HG02973 (cell line): ENCODE measurements around the gene TMEM119.
"Not testable (repeated sequence)": the region's sequence is repeated elsewhere in the genome, so short reads cannot be mapped to it uniquely, and the experiment has no call there.

ENCODE experiments used
- ATAC-seq: cut with Tn5 transposase; IDR thresholded peaks from one replicate; pipeline ENCODE4 v1.9.1; 2021; ENCODE audit warnings: moderate library complexity; ENCODE audit not compliant: unreplicated experiment

Gene TMEM119

DNA sequence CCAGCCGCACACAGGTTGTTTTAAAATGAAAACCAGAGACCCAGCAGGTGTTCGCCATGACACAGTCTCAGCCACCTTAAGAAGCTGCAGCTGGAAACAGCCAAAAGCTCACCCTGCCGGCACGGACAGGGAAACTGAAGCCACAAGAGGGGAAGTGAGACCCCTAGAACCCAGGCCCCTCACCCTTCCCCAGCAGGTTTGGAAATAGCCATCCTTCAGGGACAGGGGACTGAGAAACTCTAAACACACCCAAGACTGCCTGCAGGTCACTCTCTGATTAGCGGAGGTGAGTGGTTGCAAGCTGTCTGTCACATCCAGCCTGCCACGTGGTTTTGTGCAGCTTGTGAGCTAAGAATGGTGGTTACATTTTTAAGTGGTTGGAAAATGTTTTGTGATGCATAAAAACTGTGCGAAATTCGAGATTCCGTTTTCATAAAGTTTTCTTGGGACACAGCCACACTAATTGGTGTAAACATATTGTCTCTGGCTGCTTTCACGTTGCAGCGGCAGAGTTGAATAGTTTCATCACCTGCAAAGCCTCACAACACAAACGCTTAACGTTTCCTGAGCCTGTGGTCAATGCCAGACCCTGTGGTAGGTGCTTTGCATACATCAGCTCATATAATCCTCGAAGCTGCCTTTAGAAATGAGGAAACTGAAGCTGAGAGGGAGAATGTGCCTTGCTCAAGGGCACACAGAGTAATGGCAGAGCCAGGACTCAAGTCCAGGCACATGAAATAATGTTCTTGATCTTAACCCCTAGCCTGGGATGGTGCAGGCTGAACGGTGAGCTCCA, 37.5 kb upstream of the TMEM119 start:
- ATAC-seq, result peak; percentile 44

DNA sequence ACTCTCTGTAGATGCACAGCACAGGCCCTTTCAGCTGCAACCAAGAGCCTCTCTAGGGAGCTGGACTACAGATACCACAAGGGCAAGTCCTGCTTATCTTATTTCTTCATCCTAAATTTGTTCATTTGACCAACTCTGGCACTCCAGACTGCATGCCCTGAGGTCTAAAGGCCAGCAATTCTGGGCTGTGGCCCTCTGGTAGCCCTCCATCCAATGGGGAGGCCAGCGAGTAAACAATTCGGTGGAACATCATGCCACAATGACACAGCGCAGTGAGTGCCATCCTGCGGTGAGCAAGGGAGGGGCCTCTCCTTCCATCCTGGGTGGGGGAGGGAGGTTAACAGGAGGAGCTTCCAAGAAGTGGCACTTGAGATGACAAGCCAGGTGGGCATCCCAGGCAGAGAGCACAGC, 36.5 kb upstream of the TMEM119 start:
- no peak for ATAC-seq

DNA sequence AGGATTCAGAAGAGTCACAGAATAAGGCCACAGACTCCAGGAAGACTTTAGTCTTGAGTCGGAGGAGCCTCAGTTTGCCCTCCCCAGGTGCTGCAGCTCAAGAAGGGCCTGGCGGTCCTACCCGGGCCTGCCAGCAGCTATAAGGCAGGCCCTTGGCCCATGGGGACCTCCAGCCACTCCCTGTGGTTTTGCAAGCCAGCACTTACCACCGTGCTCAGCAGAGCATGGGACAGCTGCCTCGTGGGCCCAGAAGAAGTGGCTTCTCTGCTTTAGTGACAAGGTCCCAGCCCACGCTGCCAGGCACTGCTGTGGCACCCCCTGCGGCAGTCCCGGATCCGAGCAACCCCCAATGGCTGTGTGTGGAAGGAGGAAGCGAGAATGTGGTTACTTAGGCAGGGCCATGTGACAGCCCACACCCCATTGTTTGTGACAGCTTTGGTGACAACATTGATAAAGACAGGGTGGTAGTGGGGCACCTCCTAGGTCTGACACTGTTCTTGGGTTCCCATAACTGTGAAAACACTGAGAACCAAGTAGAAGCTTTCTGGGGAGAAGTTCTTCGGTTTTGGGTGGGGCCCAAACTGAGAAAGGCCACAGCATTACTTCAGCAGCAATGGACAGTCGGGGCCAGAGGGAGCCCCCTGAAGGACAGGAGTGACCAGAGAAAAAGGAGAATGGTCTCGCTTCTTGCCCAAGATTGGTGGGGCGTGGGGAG, 35.8 kb upstream of the TMEM119 start, which contains the start of gene SELPLG:
Gene SELPLG (minus strand): TSS at position 361 of the 715 bp plus-strand sequence. CDS start 9,587 bp downstream, outside the sequence.
- peak; percentile 40 for ATAC-seq

DNA sequence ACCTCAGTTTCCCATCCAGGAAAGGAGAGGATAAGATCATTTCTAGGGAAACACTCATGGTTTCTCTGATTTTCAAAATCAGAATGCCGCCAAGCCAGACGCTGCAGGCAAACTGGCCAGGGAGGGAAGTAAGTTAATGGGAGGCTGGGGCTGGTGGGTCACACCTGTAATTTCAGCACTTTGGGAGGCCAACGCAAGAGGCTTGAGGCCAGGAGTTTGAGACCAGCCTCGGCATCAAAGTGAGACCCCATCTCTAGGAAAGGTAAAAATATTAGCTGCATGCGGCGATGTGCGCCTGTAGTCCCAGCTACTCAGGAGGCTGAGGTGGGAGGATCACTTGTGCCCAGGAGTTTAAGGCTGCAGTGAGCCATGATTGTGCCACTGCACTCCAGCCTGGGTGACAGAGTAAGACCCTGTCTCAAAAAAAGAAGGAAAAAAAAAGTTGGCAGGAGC, 35.2 kb upstream of the TMEM119 start:
- no peak for ATAC-seq

DNA sequence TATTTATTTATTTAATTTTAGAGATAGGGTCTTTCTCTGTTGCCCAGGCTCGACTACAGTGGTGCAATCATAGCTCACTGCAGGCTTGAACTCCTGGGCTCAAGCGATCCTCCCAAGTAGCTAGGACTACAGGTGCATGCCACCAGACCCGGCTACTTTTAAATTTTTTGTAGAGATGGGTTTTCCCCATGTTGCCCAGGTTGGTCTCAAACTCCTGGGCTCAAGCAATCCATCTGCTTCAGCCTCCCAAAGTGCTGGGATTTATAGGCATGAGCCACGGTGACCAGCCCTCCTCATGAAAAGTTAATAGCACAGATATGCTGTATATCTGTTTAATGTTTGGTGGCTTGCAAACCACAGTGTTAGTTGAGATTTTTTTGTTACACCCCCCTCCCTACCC, 33.4 kb upstream of the TMEM119 start:
- ATAC-seq, result not testable (repeated sequence)

DNA sequence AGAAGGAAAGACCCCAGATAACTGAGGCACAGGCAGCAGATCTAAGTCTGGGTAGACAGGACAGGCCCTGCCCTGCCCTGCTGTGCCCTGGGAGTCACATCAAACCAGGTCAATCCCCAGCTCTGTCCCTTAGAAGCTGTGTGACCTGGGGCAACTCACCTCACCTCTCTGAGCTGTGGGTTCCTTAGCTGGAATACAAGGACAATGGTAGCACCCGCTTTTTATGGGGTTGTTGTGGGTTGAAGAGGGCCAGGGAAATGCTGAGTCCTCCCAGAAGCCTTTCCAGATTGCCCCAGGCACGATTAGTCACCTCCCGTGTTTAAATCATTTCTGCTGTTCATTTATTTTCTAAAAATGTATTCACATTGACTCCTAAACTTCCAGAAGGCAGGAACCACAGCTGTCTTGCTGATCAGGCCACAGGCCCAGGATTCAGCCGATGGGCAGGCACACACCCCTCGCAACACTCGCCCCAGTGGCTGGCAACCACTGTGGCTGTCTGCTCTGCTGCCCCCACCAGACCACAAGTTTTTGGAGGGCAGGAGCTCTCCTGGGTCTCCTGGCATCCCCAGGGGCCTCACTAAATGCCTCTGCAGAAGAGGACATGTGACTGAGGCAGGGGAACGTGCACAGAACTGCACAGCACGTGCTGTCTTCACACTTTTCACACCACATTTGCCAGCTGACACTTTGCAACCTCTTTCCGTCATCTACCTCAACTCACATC, 32.8 kb upstream of the TMEM119 start:
- ATAC-seq, result no peak

DNA sequence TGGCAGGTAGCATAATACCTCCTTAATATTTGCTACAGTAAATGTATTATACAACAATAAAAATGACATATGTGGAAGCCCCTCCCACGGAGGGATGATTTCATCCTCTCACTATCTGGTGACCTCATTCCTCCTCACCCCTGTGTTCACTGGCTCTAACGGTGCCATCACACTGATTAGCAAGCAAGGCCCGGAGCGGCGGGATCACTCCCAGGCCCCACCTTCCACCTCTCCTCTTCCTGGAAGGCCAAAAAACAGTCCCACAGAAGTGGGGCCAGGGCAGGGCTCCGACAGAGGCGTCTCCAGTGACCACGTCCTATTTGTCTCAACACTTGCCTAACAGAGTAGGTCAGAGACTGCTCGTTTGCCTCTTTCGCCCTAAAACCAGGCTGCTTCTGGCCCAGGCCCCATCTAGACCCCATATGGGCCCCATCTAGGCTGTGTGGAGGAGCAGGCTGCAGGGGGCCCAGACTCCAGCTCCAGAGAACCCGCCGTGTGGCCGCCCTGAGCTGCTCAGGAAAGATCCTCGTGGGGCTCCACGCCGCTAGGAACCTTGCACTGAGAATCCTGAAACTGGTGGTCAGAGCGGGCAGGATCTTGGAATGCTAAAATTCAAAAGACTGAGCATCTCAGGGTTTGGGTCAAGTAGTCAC, 32.1 kb upstream of the TMEM119 start:
- ATAC-seq, result no peak

DNA sequence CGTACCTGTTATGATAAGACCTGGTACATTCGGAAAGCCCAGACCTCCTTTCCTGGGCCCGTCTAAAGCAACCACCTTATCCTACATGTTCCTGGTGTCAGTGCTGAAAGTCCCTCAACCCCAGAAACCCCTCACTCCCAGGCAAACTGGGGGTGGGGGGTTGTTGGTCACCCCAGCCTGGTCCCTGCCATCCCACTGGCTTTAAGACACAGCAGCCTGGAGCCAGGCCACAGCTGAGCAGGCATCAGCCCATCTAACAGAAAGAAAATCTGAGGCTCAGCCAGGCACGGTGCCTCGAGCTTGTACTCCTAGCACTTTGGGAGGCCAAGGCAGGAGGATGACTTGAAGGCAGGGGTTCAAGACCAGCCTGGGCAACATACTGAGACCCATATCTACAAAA, 31.3 kb upstream of the TMEM119 start:
- no peak for ATAC-seq

DNA sequence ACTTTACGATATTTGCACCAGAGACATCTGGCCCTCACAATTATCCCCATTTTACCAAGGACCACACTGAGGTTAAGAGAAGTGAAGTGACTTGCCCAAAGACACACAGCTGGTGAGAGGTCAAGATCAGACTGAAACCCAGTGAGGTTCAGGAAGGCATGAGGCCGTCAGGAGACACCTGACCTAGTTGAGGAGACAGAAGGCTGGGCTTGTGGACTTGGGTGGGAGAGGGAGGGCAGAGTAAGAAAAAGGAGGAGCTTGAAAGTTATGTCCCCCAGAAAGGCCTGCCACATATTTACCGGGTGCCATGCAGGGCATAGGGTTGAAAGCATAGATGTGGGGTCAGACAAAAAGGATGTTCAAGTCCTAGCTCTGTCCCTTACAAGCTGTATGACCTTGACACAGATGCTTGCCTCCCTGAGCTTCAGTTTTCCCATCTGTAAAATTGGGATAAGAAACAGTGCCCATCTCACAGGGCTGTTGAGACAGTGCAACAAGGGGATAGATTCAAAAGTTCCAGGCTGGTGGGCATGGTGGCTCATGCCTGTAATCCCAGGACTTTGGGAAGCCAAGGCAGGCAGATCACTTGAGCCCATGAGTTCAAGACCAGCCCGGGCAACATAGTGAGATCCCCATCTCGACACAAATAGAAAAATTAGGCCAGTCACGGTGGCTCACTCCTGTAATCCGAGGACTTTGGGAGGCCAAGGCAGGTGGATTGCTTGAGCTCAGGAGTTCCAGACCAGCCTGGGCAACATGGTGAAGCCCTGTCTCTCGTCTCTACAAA, 29.4 kb upstream of the TMEM119 start:
- no peak for ATAC-seq

DNA sequence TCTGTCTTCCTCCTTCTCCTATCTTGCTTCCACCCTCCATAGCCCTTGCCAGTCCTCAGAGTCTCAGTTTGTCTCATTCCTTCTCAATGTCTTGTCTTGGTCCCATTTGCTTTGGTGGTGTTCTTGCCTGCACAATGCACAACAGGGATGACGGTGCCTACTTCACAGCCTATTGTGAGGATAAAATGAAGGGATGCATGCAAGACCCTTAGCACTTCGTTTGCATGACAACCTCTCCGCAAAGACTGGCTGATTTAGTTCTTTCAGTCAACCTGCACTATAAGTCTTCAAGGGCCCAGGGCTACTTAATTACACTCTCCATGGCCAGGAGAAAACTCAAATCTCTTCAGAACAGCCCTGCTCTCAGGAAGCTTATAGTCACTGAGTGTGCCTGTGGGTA, 27.3 kb upstream of the TMEM119 start:
- no peak for ATAC-seq

DNA sequence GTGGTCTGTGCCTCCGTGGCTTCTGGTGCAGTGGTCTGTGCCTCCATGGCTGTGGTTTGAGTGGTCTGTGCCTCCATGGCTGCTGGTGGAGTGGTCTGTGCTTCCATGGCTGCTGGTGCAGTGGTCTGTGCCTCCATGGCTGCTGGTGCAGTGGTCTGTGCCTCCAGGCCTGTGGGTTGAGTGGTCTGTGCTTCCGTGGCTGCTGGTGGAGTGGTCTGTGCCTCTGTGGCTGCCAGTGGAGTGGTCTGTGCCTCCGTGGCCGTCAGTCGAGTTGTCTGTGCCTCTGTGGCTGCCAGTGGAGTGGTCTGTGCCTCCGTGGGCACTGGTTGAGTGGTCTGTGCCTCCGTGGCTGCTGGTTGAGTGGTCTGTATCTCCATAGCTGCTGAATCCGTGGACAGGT, 25.7 kb upstream of the TMEM119 start:
- ATAC-seq, result no peak

DNA sequence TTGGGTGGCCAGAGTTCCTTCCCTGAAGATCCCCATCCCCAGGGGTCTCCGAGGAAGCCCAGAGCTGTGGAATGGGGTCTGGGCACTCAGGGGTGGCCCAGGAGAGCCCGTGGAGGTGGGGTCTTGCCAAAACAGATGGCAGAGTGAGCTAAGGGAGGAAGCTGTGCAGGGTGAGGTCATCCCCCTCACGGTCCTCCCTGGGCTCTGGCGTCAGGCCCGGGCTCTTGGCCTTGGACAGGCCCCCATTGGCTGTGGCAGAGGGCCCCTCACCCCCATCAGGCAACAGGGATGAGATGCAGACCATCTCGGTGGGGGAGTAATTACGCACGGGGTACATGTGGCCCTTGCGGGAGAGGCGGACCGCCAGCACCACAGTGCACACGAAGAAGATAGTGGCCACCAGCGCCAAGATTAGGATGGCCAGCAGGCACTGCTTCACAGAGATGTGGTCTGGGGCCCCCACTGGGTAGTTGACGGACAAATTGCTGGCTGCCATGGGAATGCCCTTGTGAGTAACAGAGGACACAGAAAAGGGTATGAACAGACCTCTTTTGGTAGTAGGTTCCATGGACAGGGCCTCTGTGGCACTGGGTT, 25.1 kb upstream of the TMEM119 start:
- ATAC-seq, result no peak

DNA sequence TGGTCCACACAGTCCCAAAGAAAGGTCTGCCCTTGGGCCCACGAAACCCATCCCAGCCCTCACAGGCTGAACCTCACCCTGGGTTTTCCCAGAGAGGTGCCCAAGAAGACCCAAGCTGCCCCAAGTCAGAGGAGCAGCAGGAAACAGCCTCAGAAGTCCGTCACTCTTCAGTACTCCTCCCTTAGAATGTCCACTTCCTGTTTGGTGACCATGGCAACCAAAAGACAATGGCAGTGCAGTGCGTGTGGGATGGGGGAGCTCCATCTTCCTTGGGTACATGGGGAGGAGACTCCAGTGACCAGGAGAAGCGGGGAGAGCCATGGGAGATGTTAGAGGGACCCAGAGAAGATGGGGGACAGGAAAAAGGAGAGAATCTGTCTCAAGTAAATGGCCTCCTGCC, 24.5 kb upstream of the TMEM119 start:
- ATAC-seq, result no peak

DNA sequence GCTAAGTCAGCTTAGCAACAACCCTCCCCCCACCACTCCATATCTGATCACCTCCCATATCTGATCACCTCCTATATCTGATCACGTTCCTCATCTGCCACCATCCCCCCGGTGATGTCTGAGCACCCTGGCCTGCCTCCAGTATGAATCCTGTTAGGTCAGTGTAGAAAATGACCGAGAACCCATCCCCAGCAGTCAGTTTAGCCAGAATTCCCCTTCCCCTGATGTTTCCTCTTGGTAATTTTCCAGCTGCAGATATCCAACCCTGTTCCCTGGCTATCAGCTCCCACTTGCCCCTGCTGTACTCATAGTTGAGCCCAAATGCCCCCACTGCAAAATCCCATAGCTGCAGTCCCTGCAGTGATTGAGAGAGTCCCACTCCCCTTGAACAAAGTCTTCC, 23.3 kb upstream of the TMEM119 start:
- ATAC-seq, result no peak

DNA sequence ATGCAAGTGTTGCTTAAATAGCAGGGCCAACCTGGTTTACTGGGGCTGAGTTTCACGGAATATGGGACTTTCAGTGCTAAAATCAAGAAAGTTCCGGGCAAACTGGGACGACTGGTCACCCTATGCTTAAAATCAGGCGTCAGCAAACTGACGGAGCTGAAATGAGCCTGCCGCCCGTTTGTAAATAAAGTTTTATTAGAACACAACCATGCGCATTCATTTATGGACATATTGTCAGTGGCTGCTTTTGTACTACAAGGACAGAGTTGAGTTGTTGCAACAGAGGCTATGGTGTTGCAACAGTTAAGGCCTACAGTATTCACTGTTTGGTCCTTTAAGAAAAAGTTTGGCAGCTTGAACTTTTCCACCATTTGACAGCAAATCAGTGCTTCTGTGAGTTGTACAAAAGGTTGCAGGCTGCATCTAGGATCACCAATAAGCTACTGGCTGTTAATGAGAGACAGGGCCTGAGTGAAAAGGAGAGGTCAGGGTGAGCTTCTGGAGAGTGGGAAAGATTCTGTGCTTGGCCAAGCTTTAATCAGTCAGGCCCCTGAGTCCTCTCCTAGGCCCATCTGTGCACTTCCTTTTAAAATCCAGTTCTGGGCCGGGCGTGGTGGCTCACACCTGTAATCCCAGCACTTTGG, 22.5 kb upstream of the TMEM119 start:
- ATAC-seq, result no peak

DNA sequence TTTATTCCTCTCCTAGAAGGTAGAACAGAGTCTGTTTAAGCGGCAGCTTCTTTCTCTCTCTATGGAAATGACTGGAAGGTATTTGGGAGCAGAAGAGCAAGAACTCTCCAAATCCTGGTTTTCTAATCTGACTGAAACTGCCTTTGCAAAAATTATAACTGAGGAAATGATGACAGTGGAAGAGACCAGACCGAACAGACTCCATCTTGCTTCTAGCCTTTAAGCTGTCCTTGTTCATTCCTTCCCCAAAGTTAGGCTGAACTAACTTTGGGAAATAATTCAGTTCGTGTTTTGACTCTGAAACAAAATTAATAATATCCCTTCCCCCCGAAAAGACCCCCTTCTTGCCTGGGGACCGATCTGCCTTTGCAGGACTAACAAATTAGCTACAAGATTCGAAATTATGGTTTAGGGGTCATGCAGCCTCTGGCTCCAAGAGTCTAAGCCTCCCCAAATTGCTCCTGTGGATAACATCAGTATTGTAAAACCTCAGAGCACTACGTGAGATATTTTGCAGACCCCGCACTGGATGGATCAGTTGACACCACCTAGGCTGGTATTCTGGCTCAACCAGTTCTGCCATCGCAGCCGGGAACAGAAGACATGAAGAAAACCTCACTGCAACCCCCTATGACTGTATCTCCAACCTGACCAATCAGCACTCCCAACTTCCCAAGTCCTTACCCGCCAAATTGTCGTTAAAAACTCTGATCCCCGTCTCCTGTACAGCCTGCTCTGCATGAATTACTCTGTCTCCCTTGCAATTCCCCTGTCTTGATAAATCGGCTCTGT, 21.7 kb upstream of the TMEM119 start:
- ATAC-seq, result no peak

DNA sequence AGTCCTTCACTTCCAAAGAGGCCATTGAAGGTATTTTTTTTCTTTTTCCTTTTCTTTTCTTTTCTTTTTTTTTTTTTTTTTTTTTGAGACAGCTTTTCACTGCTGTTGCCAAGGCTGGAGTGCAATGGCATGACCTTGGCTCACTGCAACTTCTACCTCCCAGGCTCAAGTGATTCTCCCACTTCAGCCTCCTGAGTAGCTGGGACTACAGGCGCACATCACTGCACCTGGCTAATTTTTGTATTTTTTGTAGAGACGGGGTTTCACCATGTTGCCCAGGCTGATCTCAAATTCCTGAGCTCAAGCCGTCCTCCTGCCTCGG, 21.0 kb upstream of the TMEM119 start:
- not testable (repeated sequence) for ATAC-seq

DNA sequence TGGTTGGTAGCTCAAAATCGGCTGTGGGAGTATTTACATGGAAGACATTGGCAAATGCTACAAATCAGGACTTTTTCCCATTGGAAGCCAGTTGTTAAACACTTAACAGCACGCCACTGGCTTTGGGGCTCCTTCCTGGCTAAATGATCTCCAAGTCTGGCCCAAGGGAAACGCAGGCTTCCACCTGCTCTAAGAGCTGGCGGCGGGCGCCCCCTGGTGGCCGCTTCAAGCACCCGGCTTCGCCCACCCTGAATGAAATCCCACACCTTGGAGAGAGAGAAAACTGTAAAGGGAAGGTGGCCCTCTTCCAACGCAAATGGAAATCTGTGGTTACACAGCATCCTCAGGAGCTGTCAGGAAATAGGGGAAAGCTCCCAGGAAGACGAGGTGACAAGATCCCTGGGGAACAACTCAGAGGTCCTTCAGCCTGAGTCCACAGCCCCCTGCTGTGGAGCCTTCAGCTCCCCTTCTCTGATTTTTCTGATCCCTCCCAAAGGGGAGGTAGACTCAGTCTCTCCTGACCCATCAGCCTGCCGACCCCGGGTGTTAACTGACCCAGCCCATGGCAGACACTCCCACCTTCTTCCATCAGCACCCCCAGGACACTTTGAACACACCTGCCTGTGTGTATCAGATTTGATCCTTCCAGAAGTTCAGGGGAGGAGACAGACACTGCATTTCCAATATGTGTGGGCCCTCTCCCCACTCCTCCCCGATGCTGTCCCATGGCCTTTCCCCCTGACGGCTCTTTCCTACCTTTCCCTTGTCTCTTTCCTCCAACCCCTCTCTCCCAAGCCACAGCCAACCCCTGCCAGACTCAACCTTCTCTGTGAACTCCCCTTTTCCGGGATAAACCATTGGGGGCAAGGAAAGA, 20.4 kb upstream of the TMEM119 start:
- no peak for ATAC-seq
